HT1080 (cell line): ENCODE results near the gene ABHD6. TPM values are rescaled to one million over a fixed set of nuclear protein-coding genes. Genes with fewer than 3 reads are reported as not detected.

Experiments
- DNase-seq: peaks from one replicate; pipeline ENCODE4 v3.0.0-alpha.2; 2015; ENCODE audit warnings: low read depth
- small RNA-seq: library from RNA; depleted of rRNA; stranded (forward); fragments of <200 nt; gene quantifications from one replicate; pipeline ENCODE3, GENCODE V24; 2014
- total RNA-seq: library from RNA; depleted of rRNA; stranded (reverse); fragments of >200 nt; shearing (Covaris generic); gene quantifications from 2 replicates; pipeline ENCODE4 v1.2.3, GENCODE V29; 2014; rRNA removed

ABHD6 gene
- total RNA-seq, 1 experiment from 2014 or later: 13.9 TPM

GRCh38 chr3:58341376-58341775, 103.8 kb downstream of the ABHD6 start:
- no peak for DNase-seq

GRCh38 chr3:58342676-58343075, 105.1 kb downstream of the ABHD6 start:
- no peak for DNase-seq

Small RNA genes within 50 kb of the gene (small RNA-seq; reads per million reads assigned to genes)
- not detected for gene AC098479.1

Other genes with a start within 250 kb of the ABHD6 start
- 126 and 138 TPM in 2 replicates for gene FLNB, start 229.4 kb upstream of the ABHD6 start, total RNA-seq
- gene DNASE1L3, start 26.8 kb upstream of the ABHD6 start, total RNA-seq: not detected in 2 replicates
- gene RPP14, start 68.5 kb downstream of the ABHD6 start, total RNA-seq: 20.0 and 23.0 TPM in 2 replicates
- 10.1 and 11.6 TPM in 2 replicates for gene HTD2, start 68.7 kb downstream of the ABHD6 start, total RNA-seq
- 19.6 and 23.3 TPM in 2 replicates for gene PXK, start 95.1 kb downstream of the ABHD6 start, total RNA-seq
- 78.8 and 81.6 TPM in 2 replicates for gene PDHB, start 196.0 kb downstream of the ABHD6 start, total RNA-seq